ENCODE results near the gene WASF2.
"Not testable (repeated sequence)": the region's sequence is repeated elsewhere in the genome, so short reads cannot be mapped to it uniquely, and the experiment has no call there.

WASF2 gene

DNA sequence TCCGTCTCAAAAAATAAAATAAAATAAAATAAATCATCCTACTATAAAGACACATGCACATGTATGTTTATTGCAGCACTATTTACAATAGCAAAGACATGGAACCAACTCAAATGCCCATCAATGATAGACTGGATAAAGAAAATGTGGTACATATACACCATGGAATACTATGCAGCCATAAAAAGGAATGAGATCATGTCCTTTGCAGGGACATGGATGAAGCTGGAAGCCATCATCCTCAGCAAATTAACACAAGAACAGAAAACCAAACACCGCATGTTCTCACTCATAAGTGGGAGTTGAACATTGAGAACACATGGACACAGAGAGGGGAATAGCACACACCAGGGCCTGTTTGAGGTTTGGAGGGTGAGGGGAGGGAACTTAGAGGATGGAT is 11.2 kb upstream of the WASF2 start:
- WGBS, 2 donors (ENCODE audit: extremely low coverage in 2 of 2, insufficient read length in 2 of 2, insufficient replicate concordance in 1 of 2) = no CpG with 5 or more reads among the region's 2 CpGs
- not testable (repeated sequence) for H2BK120ac ChIP-seq (ENCODE audit: low read depth, low read length); H2AFZ ChIP-seq (ENCODE audit: low read length); H3K4me3 ChIP-seq (ENCODE audit: low read length in 2 of 2); H3K4me2 ChIP-seq (ENCODE audit: insufficient read depth, low read length, poor library complexity, severe bottlenecking); H2AK5ac ChIP-seq (ENCODE audit: low read depth, low read length); H3K9me3 ChIP-seq (replicated peaks in 1 of 2; ENCODE audit: control insufficient read depth in 2 of 2, insufficient read depth in 1 of 2, low read depth in 1 of 2, low read length in 2 of 2); H4K8ac ChIP-seq (ENCODE audit: low read depth, low read length); H3K36me3 ChIP-seq (replicated peaks in 1 of 2; ENCODE audit: control insufficient read depth in 2 of 2, insufficient read depth in 2 of 2, low read length in 2 of 2); H3K27me3 ChIP-seq (ENCODE audit: control insufficient read depth in 3 of 3, insufficient read depth in 3 of 3, low read depth in 1 of 3, low read length in 3 of 3); H3K27ac ChIP-seq (replicated peaks; ENCODE audit: low read length); H4K91ac ChIP-seq (ENCODE audit: low read depth, low read length, poor library complexity); H2BK5ac ChIP-seq (ENCODE audit: low read length); H3K23ac ChIP-seq (ENCODE audit: low read depth, low read length, poor library complexity); H3K9ac ChIP-seq (ENCODE audit: low read depth, low read length, poor library complexity); H3K14ac ChIP-seq (ENCODE audit: low read length); H3K4ac ChIP-seq (ENCODE audit: low read length); H3K79me1 ChIP-seq (ENCODE audit: low read depth, low read length); DNase-seq (ENCODE audit: low spot score); H2BK12ac ChIP-seq (ENCODE audit: low read length); H2BK15ac ChIP-seq (ENCODE audit: low read length); H3K18ac ChIP-seq (ENCODE audit: low read length)
- peaks cover 26 to 27% of the 10 kb centered on the region in 2 donors for H3K4me1 ChIP-seq (ENCODE audit: control insufficient read depth in 2 of 2, insufficient read depth in 1 of 2, low read depth in 1 of 2, low read length in 2 of 2)

- Histone ChIP-seq H3K9me3 (replicated peaks in 1 of 2; ENCODE audit: control insufficient read depth in 2 of 2, insufficient read depth in 1 of 2, low read depth in 1 of 2, low read length in 2 of 2) (no peaks in the 10 kb centered on the region), H3K14ac (ENCODE audit: low read length) (no peak overlapping the region), H4K8ac (ENCODE audit: low read depth, low read length) (no peak overlapping the region), H3K4ac (ENCODE audit: low read length) (no peak overlapping the region), H3K36me3 (replicated peaks in 1 of 2; ENCODE audit: control insufficient read depth in 2 of 2, insufficient read depth in 2 of 2, low read length in 2 of 2) (no peaks in the 10 kb centered on the region), H3K18ac (ENCODE audit: low read length) (no peak overlapping the region), H2AK5ac (ENCODE audit: low read depth, low read length) (peak overlapping the region; percentile 81), H2BK5ac (ENCODE audit: low read length) (no peak overlapping the region), H3K79me1 (ENCODE audit: low read depth, low read length) (no peaks in the 10 kb centered on the region), H2BK15ac (ENCODE audit: low read length) (peak overlapping the region; percentile 94), H3K27ac (replicated peaks; ENCODE audit: low read length) (no peak overlapping the region), H3K9ac (ENCODE audit: low read depth, low read length, poor library complexity) (no peak overlapping the region), H4K91ac (ENCODE audit: low read depth, low read length, poor library complexity) (no peak overlapping the region), H2AFZ (ENCODE audit: low read length) (no peak overlapping the region), H3K23ac (ENCODE audit: low read depth, low read length, poor library complexity) (no peak overlapping the region), H3K4me3 (ENCODE audit: low read length in 2 of 2) (no peak overlapping the region), H3K27me3 (ENCODE audit: control insufficient read depth in 3 of 3, insufficient read depth in 3 of 3, low read depth in 1 of 3, low read length in 3 of 3) (no peaks in the 10 kb centered on the region), H2BK120ac (ENCODE audit: low read depth, low read length) (no peak overlapping the region), H3K4me2 (ENCODE audit: insufficient read depth, low read length, poor library complexity, severe bottlenecking) (no peak overlapping the region), H3K4me1 (ENCODE audit: control insufficient read depth in 2 of 2, insufficient read depth in 1 of 2, low read depth in 1 of 2, low read length in 2 of 2) (peaks cover 16% of the 10 kb centered on the region in 2 donors), H2BK12ac (ENCODE audit: low read length) (no peak overlapping the region)
- WGBS, 2 donors (ENCODE audit: extremely low coverage in 2 of 2, insufficient read length in 2 of 2, insufficient replicate concordance in 1 of 2) = no CpG with 5 or more reads among the region's 2 CpGs
- no peak for DNase-seq (ENCODE audit: low spot score)
Observed at GRCh38 chr1:27499142-27499541, 9.2 kb upstream of the WASF2 start.

GRCh38 chr1:27496604-27497155 is 6.7 kb upstream of the WASF2 start:
- H3K4ac ChIP-seq (ENCODE audit: low read length) = no peak overlapping the region
- no peaks in the 10 kb centered on the region for H3K9me3 ChIP-seq (replicated peaks in 1 of 2; ENCODE audit: control insufficient read depth in 2 of 2, insufficient read depth in 1 of 2, low read depth in 1 of 2, low read length in 2 of 2)
- DNase-seq (ENCODE audit: low spot score) = no peak
- no CpG with 5 or more reads among the region's 8 CpGs for whole genome bisulfite sequencing, 2 donors (ENCODE audit: extremely low coverage in 2 of 2, insufficient read length in 2 of 2, insufficient replicate concordance in 1 of 2)
- peak overlapping the region; percentile 52 for H3K27ac ChIP-seq (replicated peaks; ENCODE audit: low read length)
- peaks cover 11 to 16% of the 10 kb centered on the region in 2 donors for H3K4me1 ChIP-seq (ENCODE audit: control insufficient read depth in 2 of 2, insufficient read depth in 1 of 2, low read depth in 1 of 2, low read length in 2 of 2)
- H2BK120ac ChIP-seq (ENCODE audit: low read depth, low read length) = no peak overlapping the region
- H3K9ac ChIP-seq (ENCODE audit: low read depth, low read length, poor library complexity) = no peak overlapping the region
- H2AFZ ChIP-seq (ENCODE audit: low read length) = peak overlapping the region; percentile 79
- peak overlapping the region; percentile 59 for H3K18ac ChIP-seq (ENCODE audit: low read length)
- H4K8ac ChIP-seq (ENCODE audit: low read depth, low read length) = no peak overlapping the region
- peak overlapping the region in 1 of 2 donors; percentile 17 for H3K4me3 ChIP-seq (ENCODE audit: low read length in 2 of 2)
- no peaks in the 10 kb centered on the region for H3K79me1 ChIP-seq (ENCODE audit: low read depth, low read length)
- no peak overlapping the region for H2AK5ac ChIP-seq (ENCODE audit: low read depth, low read length)
- H2BK12ac ChIP-seq (ENCODE audit: low read length) = no peak overlapping the region
- H3K27me3 ChIP-seq (ENCODE audit: control insufficient read depth in 3 of 3, insufficient read depth in 3 of 3, low read depth in 1 of 3, low read length in 3 of 3) = no peaks in the 10 kb centered on the region
- H4K91ac ChIP-seq (ENCODE audit: low read depth, low read length, poor library complexity) = no peak overlapping the region
- no peaks in the 10 kb centered on the region for H3K36me3 ChIP-seq (replicated peaks in 1 of 2; ENCODE audit: control insufficient read depth in 2 of 2, insufficient read depth in 2 of 2, low read length in 2 of 2)
- no peak overlapping the region for H2BK5ac ChIP-seq (ENCODE audit: low read length)
- H3K23ac ChIP-seq (ENCODE audit: low read depth, low read length, poor library complexity) = no peak overlapping the region
- H3K4me2 ChIP-seq (ENCODE audit: insufficient read depth, low read length, poor library complexity, severe bottlenecking) = peak overlapping the region; percentile 13
- no peak overlapping the region for H3K14ac ChIP-seq (ENCODE audit: low read length)
- no peak overlapping the region for H2BK15ac ChIP-seq (ENCODE audit: low read length)

DNA sequence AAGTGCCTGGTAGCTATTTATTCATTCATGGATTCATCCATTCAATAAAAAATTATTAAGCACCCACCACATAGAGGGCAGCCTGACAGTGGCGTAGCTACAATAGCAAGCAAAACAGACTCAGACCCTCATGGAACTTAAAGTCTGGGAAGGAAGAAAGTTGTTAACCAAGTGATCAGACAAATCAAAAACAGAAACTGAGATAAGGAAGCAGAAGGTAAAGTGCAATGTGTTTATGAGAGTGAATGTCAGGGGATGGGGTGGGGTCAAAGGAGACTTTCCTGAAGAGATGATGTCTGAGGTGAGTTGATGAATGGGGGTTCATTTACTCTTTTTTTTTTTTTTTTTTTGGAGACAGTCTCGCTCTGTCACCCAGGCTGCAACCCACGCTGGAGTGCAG is 2.8 kb upstream of the WASF2 start:
- Histone ChIP-seq H2AK5ac (ENCODE audit: low read depth, low read length) (no peak overlapping the region), H3K9ac (ENCODE audit: low read depth, low read length, poor library complexity) (no peak overlapping the region), H3K18ac (ENCODE audit: low read length) (no peak overlapping the region), H3K27me3 (ENCODE audit: control insufficient read depth in 3 of 3, insufficient read depth in 3 of 3, low read depth in 1 of 3, low read length in 3 of 3) (no peaks in the 10 kb centered on the region), H2AFZ (ENCODE audit: low read length) (no peak overlapping the region), H3K4me1 (ENCODE audit: control insufficient read depth in 2 of 2, insufficient read depth in 1 of 2, low read depth in 1 of 2, low read length in 2 of 2) (peaks cover 13 to 23% of the 10 kb centered on the region in 2 donors), H2BK15ac (ENCODE audit: low read length) (no peak overlapping the region), H2BK120ac (ENCODE audit: low read depth, low read length) (no peak overlapping the region), H3K36me3 (replicated peaks in 1 of 2; ENCODE audit: control insufficient read depth in 2 of 2, insufficient read depth in 2 of 2, low read length in 2 of 2) (no peaks in the 10 kb centered on the region), H3K14ac (ENCODE audit: low read length) (no peak overlapping the region), H3K9me3 (replicated peaks in 1 of 2; ENCODE audit: control insufficient read depth in 2 of 2, insufficient read depth in 1 of 2, low read depth in 1 of 2, low read length in 2 of 2) (no peaks in the 10 kb centered on the region), H3K4ac (ENCODE audit: low read length) (no peak overlapping the region), H4K91ac (ENCODE audit: low read depth, low read length, poor library complexity) (no peak overlapping the region), H3K4me2 (ENCODE audit: insufficient read depth, low read length, poor library complexity, severe bottlenecking) (no peak overlapping the region), H2BK5ac (ENCODE audit: low read length) (no peak overlapping the region), H3K27ac (replicated peaks; ENCODE audit: low read length) (no peak overlapping the region), H3K23ac (ENCODE audit: low read depth, low read length, poor library complexity) (no peak overlapping the region), H3K79me1 (ENCODE audit: low read depth, low read length) (peaks cover 3% of the 10 kb centered on the region), H4K8ac (ENCODE audit: low read depth, low read length) (no peak overlapping the region), H3K4me3 (ENCODE audit: low read length in 2 of 2) (no peak overlapping the region), H2BK12ac (ENCODE audit: low read length) (no peak overlapping the region)
- WGBS, 2 donors (ENCODE audit: extremely low coverage in 2 of 2, insufficient read length in 2 of 2, insufficient replicate concordance in 1 of 2) = no CpG with 5 or more reads among the region's 3 CpGs
- DNase-seq (ENCODE audit: low spot score) = no peak

Data from neuronal stem cell (in vitro differentiated cells).